Umbilical cord (tissue), 2 donors: ENCODE results near the gene CHRM5. TPM values are rescaled to one million over a fixed set of nuclear protein-coding genes. Genes with fewer than 3 reads are reported as not detected.

Experiments used
- DNase-seq: peaks from one replicate; pipeline ENCODE4 v3.0.0-alpha.2; 2015; ENCODE audit warnings: low spot score
- total RNA-seq: library from RNA; depleted of rRNA; stranded (reverse); fragments of >200 nt; gene quantifications from one replicate; pipeline ENCODE4 v1.2.3, GENCODE V29; 2014; ENCODE audit warnings: low replicate concordance; ENCODE audit not compliant: insufficient read depth

Gene CHRM5
- total RNA-seq, 1 donor from 2014 or later: 4.6 TPM

DNA sequence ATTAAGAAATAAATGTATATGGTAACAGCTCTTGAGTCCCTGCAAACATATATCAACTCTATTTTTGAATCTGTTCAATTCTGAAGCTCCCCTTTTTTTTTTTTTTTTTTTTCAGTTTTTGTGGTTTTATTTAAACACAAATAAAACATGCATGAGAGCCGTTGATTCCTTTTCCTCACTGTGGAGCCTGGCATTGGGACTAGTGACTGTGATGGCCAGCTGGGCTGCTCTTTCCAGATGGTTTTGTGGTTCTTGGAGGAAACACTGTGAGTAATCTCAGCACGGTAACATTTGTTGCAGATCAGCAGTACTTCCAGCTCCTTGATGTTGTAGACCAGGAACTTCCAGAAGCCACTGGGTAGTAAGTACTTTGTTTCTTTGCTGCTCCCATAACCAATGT lies 117.4 kb downstream of the CHRM5 start:
- no peak for DNase-seq

DNA sequence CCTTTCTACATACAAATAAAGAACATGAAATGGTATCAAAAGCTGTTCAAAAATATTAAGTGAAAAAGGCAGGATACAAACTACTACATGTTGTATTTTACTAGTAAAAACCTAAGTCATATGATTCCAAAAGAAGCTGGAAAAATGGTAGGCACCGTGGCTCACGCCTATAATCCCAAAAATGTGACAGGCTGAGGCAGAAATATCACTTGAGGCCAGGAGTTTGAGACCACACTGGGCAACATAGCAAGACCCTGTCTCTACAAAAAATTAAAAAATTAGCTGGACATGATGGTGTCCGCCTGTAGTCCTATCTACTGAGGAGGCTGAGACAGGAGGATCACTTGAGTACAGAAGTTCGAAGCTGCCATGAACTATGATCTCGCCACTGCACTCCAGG lies 131.6 kb downstream of the CHRM5 start:
- DNase-seq: no peak

DNA sequence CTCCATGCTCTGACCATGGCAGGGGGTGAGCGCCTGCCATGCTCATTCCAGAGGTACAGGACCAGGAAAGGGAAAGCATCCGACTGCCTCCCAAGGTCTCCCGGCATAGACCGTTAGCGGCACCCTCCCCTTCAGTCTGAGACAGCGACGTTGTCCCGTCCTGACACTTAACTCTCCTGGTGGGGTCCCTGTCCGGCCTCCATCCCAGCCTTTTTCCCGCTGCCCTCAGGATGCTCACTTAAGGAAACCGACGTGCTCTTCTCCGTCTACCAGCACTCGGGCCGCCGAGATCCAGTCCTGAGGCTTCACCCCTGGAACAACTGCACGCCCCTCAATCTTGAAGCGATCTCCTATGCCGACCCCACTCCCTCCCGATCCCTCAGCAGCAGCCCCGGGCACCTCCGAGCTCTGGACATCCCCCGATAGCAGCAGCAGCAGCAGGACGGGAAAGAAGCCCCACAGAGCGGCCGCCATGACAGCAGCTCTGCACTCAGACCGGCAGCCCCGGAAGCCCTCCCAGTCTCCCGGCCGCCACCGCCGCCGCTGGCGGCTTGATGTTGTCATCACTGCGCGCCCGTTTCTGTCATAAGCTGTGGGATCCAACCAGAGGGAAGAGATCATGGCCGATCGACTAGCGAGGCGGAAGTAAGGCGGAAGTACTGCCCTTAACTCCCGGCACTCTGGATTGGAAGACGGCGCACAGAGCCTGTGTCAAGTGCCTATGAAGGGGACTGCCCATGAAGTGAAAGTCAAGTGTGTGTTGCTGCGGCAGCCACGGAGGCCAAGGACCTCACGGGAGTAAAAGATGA lies 133.3 kb downstream of the CHRM5 start, which contains the start of the genes EMC7 and PGBD4:
TSS of gene EMC7 (minus strand) at position 497 of the 809 bp plus-strand sequence. CDS start at position 474, 23 bp downstream.
TSS of gene PGBD4 (plus strand) at position 718 of the 809 bp plus-strand sequence. CDS start 449 bp downstream, outside the sequence.
- peak; percentile 99 for DNase-seq

DNA sequence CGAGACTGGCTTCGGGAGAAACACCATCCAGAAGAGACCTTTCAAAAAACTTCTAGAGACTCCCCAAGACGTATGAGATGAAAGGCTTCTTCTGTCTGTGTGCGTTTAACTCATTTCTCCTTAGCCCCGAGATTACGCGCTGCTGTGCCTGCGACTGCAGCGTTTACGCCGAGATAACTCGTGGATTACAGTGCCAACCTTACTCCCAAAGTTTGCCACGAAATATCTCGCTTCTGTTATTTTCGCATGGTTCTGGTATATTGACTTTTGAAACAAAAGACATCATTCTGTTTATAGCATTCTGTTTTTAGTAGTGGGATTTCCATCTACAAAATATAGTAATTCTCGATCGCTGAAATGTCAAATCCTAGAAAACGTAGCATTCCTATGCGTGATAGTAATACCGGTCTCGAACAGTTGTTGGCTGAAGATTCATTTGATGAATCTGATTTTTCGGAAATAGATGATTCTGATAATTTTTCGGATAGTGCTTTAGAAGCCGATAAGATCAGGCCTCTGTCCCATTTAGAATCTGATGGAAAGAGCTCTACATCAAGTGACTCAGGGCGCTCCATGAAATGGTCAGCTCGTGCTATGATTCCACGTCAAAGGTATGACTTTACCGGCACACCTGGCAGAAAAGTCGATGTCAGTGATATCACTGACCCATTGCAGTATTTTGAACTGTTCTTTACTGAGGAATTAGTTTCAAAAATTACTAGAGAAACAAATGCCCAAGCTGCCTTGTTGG lies 134.1 kb downstream of the CHRM5 start:
- peak; percentile 4 for DNase-seq

DNA sequence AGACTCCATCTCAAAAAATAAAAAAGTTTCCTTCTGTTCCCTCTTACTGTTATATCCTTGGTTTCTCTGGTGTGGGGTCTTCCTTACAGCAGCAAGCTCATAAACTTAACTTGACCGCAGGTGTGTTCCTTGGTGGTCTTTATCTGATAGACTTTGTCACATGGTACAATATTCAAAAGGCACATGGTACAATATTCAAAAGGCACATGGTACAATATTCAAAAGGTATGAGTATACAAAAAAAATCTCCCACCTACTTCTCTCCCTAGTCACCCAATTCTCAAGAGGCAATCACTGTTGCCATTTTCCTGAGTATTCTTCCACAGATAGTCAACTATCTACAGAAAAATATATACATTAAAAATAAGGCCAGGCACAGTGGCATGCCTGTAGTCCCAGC lies 138.1 kb downstream of the CHRM5 start:
- DNase-seq: no peak

DNA sequence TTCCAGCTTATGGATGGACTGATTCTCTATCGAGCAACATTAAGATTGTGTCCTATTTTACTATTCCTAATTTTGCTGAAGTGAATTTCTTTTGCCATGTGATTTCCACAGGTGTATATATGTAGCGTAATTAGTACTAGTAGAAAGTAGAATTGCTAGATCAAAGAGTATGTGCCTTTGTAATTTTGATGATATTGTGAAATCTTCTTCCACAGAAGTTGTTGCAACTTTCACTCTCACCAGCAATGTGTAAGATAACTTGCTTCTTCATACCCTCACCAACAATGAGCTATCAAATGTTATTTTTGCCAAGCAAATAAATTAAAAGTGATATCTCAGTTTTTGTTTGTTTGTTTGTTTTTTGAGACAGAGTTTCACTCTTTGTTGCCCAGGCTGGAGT lies 139.0 kb downstream of the CHRM5 start:
- no peak for DNase-seq

DNA sequence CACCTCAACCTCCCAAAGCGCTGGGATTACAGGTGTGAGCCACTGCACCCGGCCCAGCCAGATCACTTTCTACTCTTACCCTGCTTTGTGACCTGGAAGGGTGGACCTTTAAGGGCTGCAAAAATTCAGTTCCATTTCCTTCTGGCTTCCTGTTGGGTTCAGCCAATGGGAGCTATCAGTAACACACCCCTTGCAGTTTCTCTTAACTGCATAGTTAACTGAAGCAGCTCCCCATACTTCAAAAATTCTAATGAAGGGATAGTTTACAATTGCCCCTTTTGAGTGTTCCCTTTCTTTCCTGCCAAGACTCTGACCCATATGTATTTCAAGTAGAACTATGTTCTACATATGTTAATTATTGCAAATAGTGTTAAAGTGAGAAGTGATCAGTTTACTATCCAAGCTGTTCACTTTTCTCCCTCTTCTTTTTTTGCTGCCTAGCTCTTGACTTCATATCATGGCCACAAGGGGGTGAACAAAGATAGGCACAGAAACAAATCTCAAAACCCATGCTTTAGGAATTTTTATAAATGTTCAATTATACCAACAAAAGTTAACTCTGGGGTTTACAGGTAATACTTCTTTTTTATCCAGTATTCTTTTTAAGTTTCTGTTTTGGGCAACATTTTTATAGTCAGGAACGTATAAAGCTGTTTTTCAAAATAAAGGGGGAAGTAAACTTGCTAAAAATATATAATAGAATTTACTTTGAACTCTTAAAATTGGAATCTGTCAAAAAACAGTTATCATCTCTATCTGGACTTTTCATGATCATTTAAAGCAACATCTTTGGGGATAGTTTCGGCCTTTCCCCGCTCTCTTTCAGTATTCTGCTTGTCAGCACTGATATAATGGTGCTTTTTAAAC lies 141.7 kb downstream of the CHRM5 start:
- peak; percentile 47 for DNase-seq

DNA sequence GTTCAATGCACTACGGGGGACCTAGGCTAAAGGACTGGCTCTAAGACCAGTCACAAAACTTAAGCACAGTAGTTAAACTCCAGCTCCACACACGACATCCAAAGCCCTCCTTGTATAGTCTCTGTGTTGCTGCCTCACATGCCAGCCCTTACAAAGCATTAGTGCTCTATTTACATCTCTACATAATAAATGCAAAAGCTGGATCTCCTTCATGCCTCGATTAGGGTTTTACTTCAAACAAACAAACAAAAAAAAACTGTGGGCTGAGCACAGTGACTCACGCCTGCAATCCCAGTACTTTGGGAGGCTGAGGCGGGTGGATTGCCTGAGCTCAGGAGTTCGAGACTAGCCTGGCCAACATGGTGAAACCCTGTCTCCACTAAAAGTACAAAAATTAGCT lies 143.2 kb downstream of the CHRM5 start:
- DNase-seq: no peak

DNA sequence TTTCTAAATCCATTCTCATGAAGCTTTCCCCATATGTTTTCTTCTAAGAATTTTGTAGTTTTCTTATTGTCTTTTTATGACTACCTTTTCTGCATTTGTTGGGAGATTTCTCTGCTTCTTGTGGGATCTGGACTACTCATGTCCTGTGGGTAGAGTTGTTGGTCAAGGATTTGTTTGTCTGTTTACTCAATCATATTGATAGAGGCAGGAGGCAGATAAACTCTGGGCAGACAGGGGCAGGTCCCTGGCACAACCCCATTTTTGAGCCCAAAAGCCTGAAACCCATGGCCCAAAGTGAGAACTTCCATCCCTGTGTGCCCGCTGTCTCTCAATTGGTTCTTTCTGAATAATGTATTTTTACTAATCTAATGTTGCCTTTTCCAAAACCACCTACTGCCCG lies 145.9 kb downstream of the CHRM5 start:
- no peak for DNase-seq

DNA sequence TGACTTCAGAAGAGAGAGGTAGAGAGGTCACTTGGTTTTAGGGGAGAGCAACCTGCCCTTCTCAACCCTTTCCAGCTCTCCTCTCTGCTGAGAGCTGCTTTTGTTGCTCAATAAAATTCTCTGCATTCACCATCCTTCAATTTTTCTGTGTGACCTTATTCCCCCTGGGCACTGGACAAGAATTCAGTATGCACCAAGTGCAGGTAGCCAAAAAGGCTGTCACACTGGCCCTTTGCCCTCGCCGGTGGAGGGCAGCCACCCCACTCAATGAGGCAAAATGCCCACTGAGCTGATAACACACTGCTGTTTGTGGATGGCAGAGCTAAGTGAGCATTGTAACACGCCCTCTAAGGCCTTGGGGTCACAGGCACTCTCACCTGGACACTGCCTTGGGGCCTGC lies 146.4 kb downstream of the CHRM5 start:
- DNase-seq: no peak

DNA sequence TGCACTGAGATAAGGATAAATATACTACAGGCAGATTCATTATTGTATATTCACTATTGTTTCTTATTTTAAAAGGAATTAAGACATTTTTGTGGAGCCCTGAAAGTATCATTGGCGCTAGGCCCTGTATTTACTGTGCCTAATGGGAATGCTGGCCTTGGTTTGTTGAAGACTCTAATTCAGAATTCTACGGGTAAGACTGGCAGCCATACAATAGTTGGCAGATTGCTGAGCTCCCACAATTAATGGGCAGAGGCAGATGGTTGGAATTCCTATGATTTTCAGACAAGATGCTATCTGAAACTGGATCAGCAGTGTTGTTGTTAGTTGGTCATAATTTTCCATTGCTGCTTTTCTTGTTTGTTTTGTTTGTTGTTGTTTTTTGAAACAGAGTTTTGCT lies 148.3 kb downstream of the CHRM5 start:
- DNase-seq: no peak

Other genes with a start within 250 kb of the CHRM5 start
- gene AVEN, start 70.7 kb downstream of the CHRM5 start, total RNA-seq: 29.4 TPM
- gene EMC7, start 133.4 kb downstream of the CHRM5 start, total RNA-seq: 13.5 TPM
- 3.9 TPM for gene PGBD4, start 133.6 kb downstream of the CHRM5 start, total RNA-seq
- 91.2 TPM for gene KATNBL1, start 241.6 kb downstream of the CHRM5 start, total RNA-seq